Endodermal cell (in vitro differentiated cells): ENCODE results near the gene COL27A1. TPM values are rescaled to one million over a fixed set of nuclear protein-coding genes. Genes with fewer than 3 reads are reported as not detected.

ENCODE experiments used
- DNase-seq: peaks from one replicate; pipeline ENCODE4 v3.0.0-alpha.2; 2017
- H3K27ac ChIP-seq: 2 replicates; pipeline ENCODE4 v1.5.1; 2013; ENCODE audit warnings: mild to moderate bottlenecking, low read depth, low read length, moderate library complexity
- H3K27me3 ChIP-seq: 2 replicates; pipeline ENCODE4 v1.6.1; 2013; ENCODE audit warnings: mild to moderate bottlenecking, low read length, moderate library complexity; ENCODE audit not compliant: insufficient read depth, control insufficient read depth, poor library complexity, severe bottlenecking
- H3K36me3 ChIP-seq: 2 replicates; pipeline ENCODE4 v1.7.0; 2013; ENCODE audit warnings: mild to moderate bottlenecking, low read length, moderate library complexity; ENCODE audit not compliant: control insufficient read depth, insufficient read depth
- H3K4me1 ChIP-seq: one replicate; pipeline ENCODE4 v1.7.0; 2013; ENCODE audit warnings: low read length; ENCODE audit not compliant: control insufficient read depth, insufficient read depth
- H3K4me3 ChIP-seq: 2 replicates; pipeline ENCODE4 v1.5.1; 2013; ENCODE audit warnings: mild to moderate bottlenecking, low read length, moderate library complexity
- H3K9ac ChIP-seq: 2 replicates; pipeline ENCODE4 v1.6.1; 2013; ENCODE audit warnings: mild to moderate bottlenecking, low read length, moderate library complexity; ENCODE audit not compliant: poor library complexity, severe bottlenecking; ENCODE audit errors: extremely low read depth
- H3K9me3 ChIP-seq: 2 replicates; pipeline ENCODE4 v1.6.1; 2013; ENCODE audit warnings: mild to moderate bottlenecking, low read length, moderate library complexity; ENCODE audit not compliant: control insufficient read depth
- H3K27ac Mint-ChIP-seq: 2 replicates; pipeline ENCODE4 v1.8.0; 2020; ENCODE audit warnings: mixed read lengths
- H3K27me3 Mint-ChIP-seq: 2 replicates; pipeline ENCODE4 v1.8.0; 2021; ENCODE audit warnings: mild to moderate bottlenecking, mixed read lengths; ENCODE audit not compliant: insufficient read depth
- H3K36me3 Mint-ChIP-seq: 2 replicates; pipeline ENCODE4 v1.8.0; 2020; ENCODE audit warnings: low read depth, mixed read lengths
- H3K4me1 Mint-ChIP-seq: 2 replicates; pipeline ENCODE4 v1.8.0; 2020; ENCODE audit warnings: mixed read lengths
- H3K4me3 Mint-ChIP-seq: 2 replicates; pipeline ENCODE4 v1.8.0; 2020; ENCODE audit warnings: mild to moderate bottlenecking, moderate library complexity, mixed read lengths
- H3K9me3 Mint-ChIP-seq: 2 replicates; pipeline ENCODE4 v1.8.0; 2020; ENCODE audit warnings: mild to moderate bottlenecking, mixed read lengths
- CTCF ChIP-seq: fragments of 200-600 bp; sonication (generic); conservative IDR thresholded peaks from 2 replicates; pipeline ENCODE4 v1.5.0; 2021; ENCODE audit warnings: antibody characterized with exemption, mild to moderate bottlenecking
- WGBS, 2 experiments: methylation state at CpG; one replicate each; pipeline versions ENCODE4 v1.1.5 to v1.1.7; 2013; ENCODE audit warnings: missing lambda C conversion rate in 2 of 2, mixed read lengths in 1 of 2; ENCODE audit not compliant: insufficient coverage in 1 of 2, insufficient read length in 1 of 2; 5-methylcytosine and 5-hydroxymethylcytosine counted together
- total RNA-seq, 2 donors: library from RNA; stranded (reverse); fragmentation: NEBNext Ultra II Directional in 1 of 2; extraction: Animal tissue kit (Norgen Biotek cat#: 25700) in 1 of 2; gene quantifications; 2 replicates in 1 of 2; 3 replicates in 1 of 2; pipeline ENCODE4 v1.2.1, GENCODE V29; 2021

COL27A1 gene
- total RNA-seq, 2 donors from 2014 or later, result 43.8 to 69.5 TPM

DNA sequence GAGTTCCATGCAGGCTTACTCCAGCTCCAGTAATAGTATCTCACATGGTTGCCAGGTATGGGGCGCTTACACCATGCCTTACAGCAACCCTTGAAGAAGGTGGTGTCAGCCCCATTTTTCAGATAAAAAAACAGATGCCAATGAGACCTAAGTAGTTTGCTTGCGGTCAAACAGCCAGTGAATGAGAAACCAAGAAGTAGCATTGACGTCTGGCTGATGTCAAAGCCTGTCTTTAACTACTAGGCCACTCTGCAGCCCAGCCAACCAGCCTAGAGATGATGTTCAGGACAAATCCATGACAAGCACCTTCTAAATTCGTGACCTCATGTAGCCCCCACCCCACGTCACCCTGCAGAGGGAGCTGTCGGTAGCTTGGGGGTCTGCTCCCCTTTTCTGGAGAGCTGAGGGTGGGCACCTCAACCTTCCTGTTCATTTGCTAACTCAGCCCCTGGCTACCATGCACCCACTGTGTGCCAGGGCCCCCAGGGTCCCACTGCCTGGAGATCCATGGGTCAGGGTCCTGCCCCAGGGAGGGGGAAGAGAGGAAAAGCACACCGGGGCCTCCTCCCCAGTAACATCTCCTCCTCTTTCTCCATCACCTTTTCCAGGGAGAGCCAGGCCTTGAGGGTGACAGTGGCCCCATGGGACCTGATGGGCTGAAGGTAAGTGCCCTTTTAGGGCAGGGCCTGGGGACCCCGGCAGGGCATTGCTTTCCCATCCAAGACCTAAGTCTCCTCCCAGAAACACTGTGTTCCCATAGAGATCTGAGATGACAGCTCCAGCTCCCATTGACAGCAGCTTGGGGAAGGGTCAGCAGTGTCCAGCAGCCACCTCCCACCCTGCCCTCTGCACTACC lies 115.0 kb downstream of the COL27A1 start:
- 84% methylated on average over 6 to 8 of the region's 8 CpGs for WGBS, 2 experiments
- Mint-ChIP-seq H3K4me3 (no peak overlapping the region), H3K27ac (no peak overlapping the region), H3K4me1 (peaks cover 8% of the 10 kb centered on the region), H3K9me3 (no peaks in the 10 kb centered on the region), H3K36me3 (peaks cover 12% of the 10 kb centered on the region), H3K27me3 (no peaks in the 10 kb centered on the region)
- peaks cover 37% of the 10 kb centered on the region for H3K36me3 ChIP-seq
- no peaks in the 10 kb centered on the region for H3K27me3 ChIP-seq
- no peak for DNase-seq
- H3K27ac ChIP-seq, result no peak overlapping the region
- no peaks in the 10 kb centered on the region for H3K9me3 ChIP-seq
- no peaks in the 10 kb centered on the region for H3K4me1 ChIP-seq
- no peak overlapping the region for H3K9ac ChIP-seq
- TF ChIP-seq CTCF, result no peak
- H3K4me3 ChIP-seq, result no peak overlapping the region

DNA sequence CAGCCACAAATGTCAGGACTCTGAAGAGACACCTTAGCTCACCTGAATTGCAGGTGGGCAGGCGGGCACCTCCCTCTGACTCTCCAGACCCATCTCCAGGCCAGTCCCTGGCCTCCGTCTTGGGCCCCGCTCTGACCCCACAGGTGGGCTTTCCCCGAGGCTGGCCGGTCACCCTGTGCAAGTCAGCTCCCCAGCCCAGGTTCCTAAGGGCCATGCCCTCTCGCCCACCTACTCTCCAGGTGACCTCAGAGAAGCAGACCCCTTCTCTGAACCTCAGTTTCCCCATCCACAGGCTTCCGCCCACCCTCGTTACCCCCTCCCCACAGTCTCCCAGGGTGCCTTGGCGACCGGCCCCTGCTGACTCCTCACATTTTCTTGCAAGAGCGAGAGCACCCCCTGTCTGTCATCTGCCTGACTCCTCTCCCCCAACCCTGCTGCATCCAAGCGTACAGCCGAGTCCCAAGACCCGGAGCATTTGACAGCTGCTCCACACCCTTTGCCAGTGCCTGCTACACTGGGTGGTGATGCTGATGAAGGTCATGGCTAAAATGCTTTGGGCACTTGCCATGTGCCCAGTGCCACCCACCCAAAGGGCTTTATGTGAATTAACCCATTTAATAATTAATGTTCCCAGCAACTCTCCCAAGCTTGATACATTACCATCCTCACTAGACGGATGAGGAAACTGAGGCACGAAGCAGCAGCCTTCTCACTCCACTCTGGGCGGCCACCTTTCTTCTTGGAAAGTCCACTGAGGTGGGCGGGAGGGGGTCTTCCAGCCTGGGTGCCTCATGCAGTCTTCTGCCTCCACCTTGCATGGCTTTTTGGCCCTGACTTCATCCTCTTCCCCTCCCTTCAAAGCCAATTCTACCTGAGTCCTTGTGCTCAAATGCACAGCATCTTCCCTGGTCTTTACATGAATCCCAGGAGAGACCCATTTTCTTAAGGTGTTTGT lies 116.5 kb downstream of the COL27A1 start:
- no peak overlapping the region for H3K9ac ChIP-seq
- no peaks in the 10 kb centered on the region for H3K9me3 ChIP-seq
- peak overlapping the region; percentile 52 for H3K27ac Mint-ChIP-seq
- H3K27me3 ChIP-seq, result no peaks in the 10 kb centered on the region
- peaks cover 24% of the 10 kb centered on the region for H3K36me3 Mint-ChIP-seq
- WGBS, 2 experiments, result 85 to 87% methylated on average over 5 to 18 of the region's 18 CpGs
- H3K4me1 Mint-ChIP-seq, result peaks cover 8% of the 10 kb centered on the region
- no peak overlapping the region for H3K4me3 Mint-ChIP-seq
- peaks cover 44% of the 10 kb centered on the region for H3K36me3 ChIP-seq
- H3K4me3 ChIP-seq, result no peak overlapping the region
- no peaks in the 10 kb centered on the region for H3K27me3 Mint-ChIP-seq
- no peak overlapping the region for H3K27ac ChIP-seq
- peak; percentile 82 for DNase-seq
- H3K9me3 Mint-ChIP-seq, result no peaks in the 10 kb centered on the region
- H3K4me1 ChIP-seq, result no peaks in the 10 kb centered on the region
- TF ChIP-seq CTCF, result peak; percentile 63

- H3K4me1 Mint-ChIP-seq, result peaks cover 8% of the 10 kb centered on the region
- WGBS, 2 experiments, result 90 to 95% methylated on average over 8 to 12 of the region's 12 CpGs
- no peak overlapping the region for H3K9ac ChIP-seq
Measured at GRCh38 chr9:114272739-114273431, 117.5 kb downstream of the COL27A1 start.

More at GRCh38 chr9:114272739-114273431, 117.5 kb downstream of the COL27A1 start:
- Mint-ChIP-seq H3K36me3 (peaks cover 33% of the 10 kb centered on the region), H3K27ac (no peak overlapping the region), H3K27me3 (no peaks in the 10 kb centered on the region), H3K9me3 (no peaks in the 10 kb centered on the region), H3K4me3 (no peak overlapping the region)
- Histone ChIP-seq H3K27me3 (no peaks in the 10 kb centered on the region), H3K4me3 (no peak overlapping the region), H3K36me3 (peaks cover 42% of the 10 kb centered on the region), H3K4me1 (no peaks in the 10 kb centered on the region), H3K27ac (no peak overlapping the region), H3K9me3 (no peaks in the 10 kb centered on the region)
- TF ChIP-seq CTCF, result no peak
- DNase-seq, result peak; percentile 40
